ENCODE results near the gene DGKA.

DNA sequence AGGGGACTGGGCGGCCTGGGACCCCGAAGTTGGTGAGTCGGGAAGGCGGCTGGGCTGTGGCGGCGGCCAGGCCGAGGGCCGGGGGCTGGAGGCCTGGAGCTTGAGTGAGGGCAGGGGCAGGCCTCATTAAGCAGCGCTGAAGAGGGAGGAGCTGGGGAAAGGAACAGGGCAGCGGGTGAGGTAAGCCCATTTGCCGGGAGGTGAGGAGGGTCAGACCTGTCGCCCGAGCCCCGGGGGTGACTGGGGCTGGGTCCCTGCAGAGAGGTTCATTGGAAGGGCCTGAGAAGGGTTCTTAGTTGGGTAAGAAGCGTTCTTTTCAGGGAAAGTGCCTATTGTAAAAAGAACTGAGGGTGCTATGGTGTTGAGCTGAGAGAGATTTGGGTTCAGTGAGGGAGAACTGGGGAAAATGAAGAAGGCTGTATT lies 43.4 kb downstream of the DGKA start:
- no peak for TF ChIP-seq TAF1 (IDR thresholded peaks at IDR 0.05; ENCODE audit: borderline replicate concordance, low read depth, low read length)
- no peak; the same call in 1 of the 2 replicates for TF ChIP-seq POLR2A (IDR thresholded peaks at IDR 0.05; ENCODE audit: low read depth, low read length)
- no peak for TF ChIP-seq POLR2AphosphoS5 (IDR thresholded peaks at IDR 0.05; ENCODE audit: low read depth, low read length)

Measured in GM12892 (cell line).